ENCODE results near the gene EZR.

Gene EZR

GRCh38 chr6:158772851-158773371, 46.3 kb downstream of the EZR start:
- DNase-seq = no peak
- H3K36me3 ChIP-seq = peaks cover 86% of the 10 kb centered on the region
- TF ChIP-seq, protein P1, sequence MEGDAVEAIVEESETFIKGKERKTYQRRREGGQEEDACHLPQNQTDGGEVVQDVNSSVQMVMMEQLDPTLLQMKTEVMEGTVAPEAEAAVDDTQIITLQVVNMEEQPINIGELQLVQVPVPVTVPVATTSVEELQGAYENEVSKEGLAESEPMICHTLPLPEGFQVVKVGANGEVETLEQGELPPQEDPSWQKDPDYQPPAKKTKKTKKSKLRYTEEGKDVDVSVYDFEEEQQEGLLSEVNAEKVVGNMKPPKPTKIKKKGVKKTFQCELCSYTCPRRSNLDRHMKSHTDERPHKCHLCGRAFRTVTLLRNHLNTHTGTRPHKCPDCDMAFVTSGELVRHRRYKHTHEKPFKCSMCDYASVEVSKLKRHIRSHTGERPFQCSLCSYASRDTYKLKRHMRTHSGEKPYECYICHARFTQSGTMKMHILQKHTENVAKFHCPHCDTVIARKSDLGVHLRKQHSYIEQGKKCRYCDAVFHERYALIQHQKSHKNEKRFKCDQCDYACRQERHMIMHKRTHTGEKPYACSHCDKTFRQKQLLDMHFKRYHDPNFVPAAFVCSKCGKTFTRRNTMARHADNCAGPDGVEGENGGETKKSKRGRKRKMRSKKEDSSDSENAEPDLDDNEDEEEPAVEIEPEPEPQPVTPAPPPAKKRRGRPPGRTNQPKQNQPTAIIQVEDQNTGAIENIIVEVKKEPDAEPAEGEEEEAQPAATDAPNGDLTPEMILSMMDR (IDR thresholded peaks at IDR 0.05; ENCODE audit: low read depth, low read length) = no peak
- no peak overlapping the region for H3K4me3 ChIP-seq (ENCODE audit: low read depth, low read length)
- no peaks in the 10 kb centered on the region for H3K4me1 ChIP-seq
- no peaks in the 10 kb centered on the region for H3K27me3 ChIP-seq
- no peaks in the 10 kb centered on the region for H3K9me3 ChIP-seq

- H3K9me3 ChIP-seq = no peaks in the 10 kb centered on the region
- TF ChIP-seq, protein P1 (IDR thresholded peaks at IDR 0.05; ENCODE audit: low read depth, low read length) = no peak
- H3K4me1 ChIP-seq = peaks cover 3% of the 10 kb centered on the region
- H3K27me3 ChIP-seq = no peaks in the 10 kb centered on the region
- H3K36me3 ChIP-seq = peaks cover 86% of the 10 kb centered on the region
- no peak for DNase-seq
- no peak overlapping the region for H3K4me3 ChIP-seq (ENCODE audit: low read depth, low read length)
Observed at GRCh38 chr6:158772172-158772571, 47.0 kb downstream of the EZR start.

DNA sequence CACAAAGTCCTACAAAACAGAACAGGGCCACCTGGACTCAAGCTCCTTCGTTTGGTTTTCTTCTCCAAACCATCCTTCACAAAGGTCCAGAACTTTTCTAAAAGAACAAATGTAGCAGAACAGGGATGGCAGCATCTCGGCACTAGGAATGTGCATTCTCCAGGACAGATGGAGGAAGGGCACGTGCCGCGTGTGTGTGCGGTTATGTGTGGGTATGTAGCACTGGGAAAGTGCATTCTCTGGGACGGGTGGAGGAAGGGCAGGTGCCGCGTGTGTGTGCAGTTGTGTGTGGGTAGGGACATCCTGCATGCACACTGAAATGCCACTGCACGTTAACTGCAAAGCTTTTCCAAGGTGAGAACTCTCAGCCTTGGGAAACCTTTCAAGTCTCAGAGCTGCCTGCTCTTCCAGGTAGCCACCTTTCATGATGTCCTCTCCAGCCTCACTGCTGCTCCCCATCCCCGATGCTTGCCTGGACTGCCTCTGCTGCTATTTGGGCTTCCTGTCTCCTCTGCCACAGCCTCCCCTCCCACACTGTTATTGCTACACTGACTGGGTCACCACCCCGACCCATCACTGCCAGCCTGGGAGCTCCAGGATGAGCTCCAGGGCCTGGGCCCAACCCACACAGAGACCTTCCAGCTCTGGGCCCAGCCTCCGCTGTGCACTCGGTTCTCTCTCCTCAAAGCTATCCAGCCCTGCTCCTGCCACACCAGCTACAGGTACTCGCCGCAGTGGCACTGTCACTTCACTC, 47.6 kb downstream of the EZR start:
- H3K27me3 ChIP-seq = no peaks in the 10 kb centered on the region
- peaks cover 9% of the 10 kb centered on the region for H3K4me1 ChIP-seq
- H3K9me3 ChIP-seq = no peaks in the 10 kb centered on the region
- peaks cover 87% of the 10 kb centered on the region for H3K36me3 ChIP-seq
- DNase-seq = no peak
- TF ChIP-seq, protein P1 (IDR thresholded peaks at IDR 0.05; ENCODE audit: low read depth, low read length) = no peak
- no peak overlapping the region for H3K4me3 ChIP-seq (ENCODE audit: low read depth, low read length)

- DNase-seq = no peak
- Histone ChIP-seq H3K4me1 (peaks cover 13% of the 10 kb centered on the region), H3K9me3 (no peaks in the 10 kb centered on the region), H3K4me3 (ENCODE audit: low read depth, low read length) (no peak overlapping the region), H3K27me3 (no peaks in the 10 kb centered on the region), H3K36me3 (peaks cover 86% of the 10 kb centered on the region)
- TF ChIP-seq, protein P1 (IDR thresholded peaks at IDR 0.05; ENCODE audit: low read depth, low read length) = no peak
Observed at GRCh38 chr6:158770533-158771330, 48.4 kb downstream of the EZR start.

DNA sequence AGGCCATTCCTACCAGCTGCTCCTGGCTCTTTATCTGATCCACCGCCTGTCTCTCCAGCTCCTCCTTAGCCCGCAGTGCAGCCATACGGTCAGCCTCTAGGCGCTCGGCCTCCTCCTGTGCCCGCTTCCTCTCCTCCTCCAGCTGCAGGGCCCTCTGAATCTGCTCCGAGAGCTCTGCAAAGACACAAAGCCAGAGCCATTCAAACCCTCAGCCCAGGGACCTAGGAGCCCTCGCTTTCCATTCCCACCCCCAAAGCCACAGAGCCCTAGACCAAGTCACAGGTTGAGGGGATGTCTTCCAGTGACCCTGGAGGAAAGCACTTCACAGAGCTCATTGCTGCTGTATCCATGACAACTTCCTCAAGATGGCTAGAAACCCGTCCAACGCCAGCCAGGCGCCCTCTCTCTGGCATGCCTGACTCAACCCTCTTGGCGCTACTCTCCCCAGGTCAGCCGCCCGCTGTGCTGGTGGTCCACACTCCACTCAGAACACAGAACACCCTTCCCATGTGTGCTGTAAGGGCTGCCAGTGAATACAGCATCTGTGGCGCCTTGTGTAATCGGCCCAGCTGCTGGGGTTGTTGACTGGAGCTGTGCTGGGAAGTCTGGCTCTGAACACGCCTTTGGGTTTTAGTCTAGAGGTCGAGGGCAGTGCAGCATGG, 49.3 kb downstream of the EZR start:
- H3K36me3 ChIP-seq = peaks cover 85% of the 10 kb centered on the region
- peaks cover 13% of the 10 kb centered on the region for H3K4me1 ChIP-seq
- no peaks in the 10 kb centered on the region for H3K27me3 ChIP-seq
- no peak overlapping the region for H3K4me3 ChIP-seq (ENCODE audit: low read depth, low read length)
- TF ChIP-seq, protein P1 (IDR thresholded peaks at IDR 0.05; ENCODE audit: low read depth, low read length) = no peak
- no peak for DNase-seq
- H3K9me3 ChIP-seq = no peaks in the 10 kb centered on the region
